Sigmoid colon (tissue), 7 donors: ENCODE measurements around the gene MRTFA. TPM values are rescaled to one million over a fixed set of nuclear protein-coding genes. Genes with fewer than 3 reads are reported as not detected.
A peak's percentile ranks its signal among the peaks of the same experiment; 100 is the strongest.
"Not testable (repeated sequence)": the region's sequence is repeated elsewhere in the genome, so short reads cannot be mapped to it uniquely, and the experiment has no call there.

Experiments used
- DNase-seq: peaks from one replicate; pipeline ENCODE4 v3.0.0-alpha.2; 2019
- H3K27ac ChIP-seq, 4 donors: fragments of 200-600 bp; sonication (generic); one replicate each; pipeline ENCODE4 v1.5.1; 2016 to 2019; ENCODE audit warnings: mild to moderate bottlenecking in 1 of 4
- H3K27me3 ChIP-seq, 3 donors: fragments of 200-600 bp; sonication (generic); one replicate each; pipeline ENCODE4 v1.5.1; 2019; ENCODE audit warnings: mild to moderate bottlenecking in 1 of 3
- H3K36me3 ChIP-seq, 4 donors: fragments of 200-600 bp; sonication (generic); one replicate each; pipeline ENCODE4 v1.5.1; 2016 to 2019
- H3K4me1 ChIP-seq, 4 donors: fragments of 200-600 bp; sonication (generic); one replicate each; pipeline ENCODE4 v1.5.1; 2017 to 2019
- H3K4me3 ChIP-seq, 4 donors: fragments of 200-600 bp; sonication (generic); one replicate each; pipeline ENCODE4 v1.5.1; 2017 to 2019; ENCODE audit warnings: mild to moderate bottlenecking in 2 of 4, moderate library complexity in 1 of 4
- H3K9me3 ChIP-seq, 4 donors: fragments of 200-600 bp in 3 of 4; sonication (generic) in 3 of 4; one replicate each; pipeline versions ENCODE4 v1.5.1 to v1.6.1; 2013 to 2019
- EP300 ChIP-seq, 4 donors: sonication (generic); formaldehyde crosslinking; IDR thresholded peaks; one replicate each; pipeline ENCODE4 v1.6.1; 2017; ENCODE audit warnings: antibody characterized with exemption in 4 of 4
- POLR2A ChIP-seq, 2 donors: fragments of 450-650 bp; IDR thresholded peaks; one replicate each; pipeline ENCODE4 v1.6.1; 2016; ENCODE audit warnings: antibody characterized with exemption in 2 of 2, mild to moderate bottlenecking in 2 of 2, moderate library complexity in 2 of 2
- POLR2AphosphoS5 ChIP-seq, 4 donors: sonication (generic); formaldehyde crosslinking; IDR thresholded peaks; one replicate each; pipeline ENCODE4 v1.6.1; 2017; ENCODE audit warnings: antibody characterized with exemption in 4 of 4
- WGBS, 2 donors: extraction: QIAGEN DNeasy Blood & Tissue Kit; methylation state at CpG; one replicate each; pipeline ENCODE4 v1.1.7; 2013; 5-methylcytosine and 5-hydroxymethylcytosine counted together
- intact Hi-C: fragments of 100-400 bp; cut with DNase I; formaldehyde crosslinking; loops from one replicate; pipeline ENCODE4 v1.15.1; 2023
- polyA plus RNA-seq, 3 donors: library from polyadenylated mRNA; stranded (reverse); fragments of 200-250 nt; gene quantifications; one replicate each; pipeline ENCODE4 v1.2.3, GENCODE V29; 2013
- total RNA-seq, 4 donors: library from RNA; depleted of rRNA; stranded (reverse); fragments of >200 nt; gene quantifications; one replicate each; pipeline ENCODE4 v1.1.0, GENCODE V29; 2016
- TF ChIP-seq, protein P1 (sequence below), 4 experiments: fragments of 450-650 bp in 3 of 4; fragments of 200-600 bp in 1 of 4; IDR thresholded peaks; one replicate each; pipeline ENCODE4 v1.5.1; 2016 to 2019; ENCODE audit warnings: antibody characterized with exemption in 4 of 4, mild to moderate bottlenecking in 3 of 4, moderate library complexity in 2 of 4
- donor health status: healthy with polysubstance abuse.
- donor health status: Bipolar disorder and iron deficiency.
- donor health status: healthy.

MRTFA gene
- total and polyA plus RNA-seq, 7 donors: 10.8 to 104 (median 29.2) TPM

GRCh38 chr22:40659166-40659565 lies 22.6 kb upstream of the MRTFA start:
- no peak for DNase-seq
- no peak for TF ChIP-seq POLR2A (IDR thresholded peaks at IDR 0.05)
- TF ChIP-seq, protein P1, sequence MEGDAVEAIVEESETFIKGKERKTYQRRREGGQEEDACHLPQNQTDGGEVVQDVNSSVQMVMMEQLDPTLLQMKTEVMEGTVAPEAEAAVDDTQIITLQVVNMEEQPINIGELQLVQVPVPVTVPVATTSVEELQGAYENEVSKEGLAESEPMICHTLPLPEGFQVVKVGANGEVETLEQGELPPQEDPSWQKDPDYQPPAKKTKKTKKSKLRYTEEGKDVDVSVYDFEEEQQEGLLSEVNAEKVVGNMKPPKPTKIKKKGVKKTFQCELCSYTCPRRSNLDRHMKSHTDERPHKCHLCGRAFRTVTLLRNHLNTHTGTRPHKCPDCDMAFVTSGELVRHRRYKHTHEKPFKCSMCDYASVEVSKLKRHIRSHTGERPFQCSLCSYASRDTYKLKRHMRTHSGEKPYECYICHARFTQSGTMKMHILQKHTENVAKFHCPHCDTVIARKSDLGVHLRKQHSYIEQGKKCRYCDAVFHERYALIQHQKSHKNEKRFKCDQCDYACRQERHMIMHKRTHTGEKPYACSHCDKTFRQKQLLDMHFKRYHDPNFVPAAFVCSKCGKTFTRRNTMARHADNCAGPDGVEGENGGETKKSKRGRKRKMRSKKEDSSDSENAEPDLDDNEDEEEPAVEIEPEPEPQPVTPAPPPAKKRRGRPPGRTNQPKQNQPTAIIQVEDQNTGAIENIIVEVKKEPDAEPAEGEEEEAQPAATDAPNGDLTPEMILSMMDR (IDR thresholded peaks at IDR 0.05): no peak
- TF ChIP-seq EP300 (IDR thresholded peaks at IDR 0.05): no peak
- TF ChIP-seq POLR2AphosphoS5 (IDR thresholded peaks at IDR 0.05): no peak
- Histone ChIP-seq H3K4me1 (peaks cover 0 to 12% (median 11%) of the 10 kb centered on the region in 4 donors), H3K27me3 (no peaks in the 10 kb centered on the region), H3K27ac (no peak overlapping the region), H3K4me3 (no peak overlapping the region), H3K36me3 (no peaks in the 10 kb centered on the region), H3K9me3 (no peaks in the 10 kb centered on the region)
- intact Hi-C loops: no loop called here
- WGBS, 2 donors: 82 to 90% methylated on average over 6 of the region's 6 CpGs

- WGBS, 2 donors: 89 to 93% methylated on average over 10 of the region's 10 CpGs
- peaks cover 0 to 31% (median 28%) of the 10 kb centered on the region in 4 donors for H3K4me1 ChIP-seq
- H3K27me3 ChIP-seq, H3K27ac ChIP-seq, DNase-seq, intact Hi-C loops, H3K4me3 ChIP-seq, H3K9me3 ChIP-seq, H3K36me3 ChIP-seq: not testable (repeated sequence)
Measured at GRCh38 chr22:40656651-40657050, 20.1 kb upstream of the MRTFA start.

- DNase-seq, H3K4me3 ChIP-seq, intact Hi-C loops, H3K27me3 ChIP-seq, H3K9me3 ChIP-seq, H3K36me3 ChIP-seq: not testable (repeated sequence)
- Histone ChIP-seq H3K4me1 (peaks cover 0 to 37% (median 33%) of the 10 kb centered on the region in 4 donors), H3K27ac (peak overlapping the region in 1 of 4 donors; percentile 97)
- 87 to 91% methylated on average over 3 of the region's 3 CpGs for WGBS, 2 donors
Measured at GRCh38 chr22:40655941-40656340, 19.4 kb upstream of the MRTFA start.

DNA sequence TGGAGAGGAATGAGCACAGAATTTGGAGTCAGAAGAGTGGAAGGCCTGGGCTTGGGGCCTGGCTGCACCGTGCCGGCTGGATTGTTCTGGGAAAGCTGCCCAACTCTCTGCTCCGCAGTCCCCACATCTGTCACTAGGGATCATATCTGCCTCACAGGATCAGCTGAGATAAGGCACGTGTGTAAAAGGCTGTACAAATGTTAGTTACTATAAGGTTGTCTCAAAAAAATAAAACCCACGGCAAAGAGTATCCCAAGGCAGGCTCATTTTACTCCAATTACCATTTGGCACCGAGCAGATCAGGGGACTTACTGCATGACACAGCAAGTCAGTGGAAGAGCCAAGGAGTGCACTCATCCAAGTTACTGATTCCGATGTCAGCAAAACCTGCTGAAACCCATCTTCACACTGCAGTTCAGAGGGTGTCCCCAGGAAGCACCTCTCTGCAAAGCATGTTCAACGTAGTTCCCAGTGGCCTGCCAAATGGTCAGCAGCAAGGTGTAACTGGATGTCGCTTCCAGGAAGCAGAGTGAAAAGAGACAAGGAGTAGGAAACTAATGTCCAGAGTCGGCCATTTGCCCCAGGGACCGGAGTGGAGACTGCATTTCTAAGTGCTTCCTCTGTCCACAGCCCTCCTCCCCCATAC lies 18.1 kb upstream of the MRTFA start:
- intact Hi-C loops: no loop called here
- DNase-seq: peak; percentile 76
- Histone ChIP-seq H3K9me3 (no peaks in the 10 kb centered on the region), H3K27me3 (no peaks in the 10 kb centered on the region), H3K36me3 (no peaks in the 10 kb centered on the region), H3K27ac (peak overlapping the region; percentile 75 to 97 (median 92)), H3K4me3 (no peak overlapping the region), H3K4me1 (peaks cover 0 to 38% (median 33%) of the 10 kb centered on the region in 4 donors)
- 43 to 64% methylated on average over 11 of the region's 11 CpGs for WGBS, 2 donors
- TF ChIP-seq POLR2AphosphoS5 (IDR thresholded peaks at IDR 0.05): peak in 3 of 4 donors; percentile 11 to 50 (median 15)
- TF ChIP-seq, protein P1 (IDR thresholded peaks at IDR 0.05): peak in 1 of 4 experiments; percentile 18
- TF ChIP-seq POLR2A (IDR thresholded peaks at IDR 0.05): no peak

DNA sequence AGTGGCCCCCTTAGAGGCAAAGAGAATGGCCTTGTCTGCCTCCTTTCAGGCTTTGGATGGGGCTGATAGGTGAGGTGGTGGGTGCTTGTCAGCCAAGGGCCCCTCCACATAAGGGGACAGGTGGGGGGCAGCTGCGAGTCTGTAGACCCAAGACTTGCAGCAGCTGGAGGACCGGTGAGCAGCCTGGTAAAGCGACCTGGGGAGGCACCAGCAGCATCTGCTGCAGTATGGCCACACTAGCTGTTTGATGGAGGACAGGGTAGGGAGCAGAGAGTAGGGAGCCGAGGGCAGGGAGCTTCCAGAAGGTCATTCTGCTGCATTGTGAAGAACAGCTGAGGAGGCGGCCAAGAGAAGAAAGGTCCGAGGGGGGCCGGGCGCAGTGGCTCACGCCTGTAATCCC lies 16.8 kb upstream of the MRTFA start:
- peak overlapping the region; percentile 89 to 97 (median 96) for H3K27ac ChIP-seq
- no peaks in the 10 kb centered on the region for H3K27me3 ChIP-seq
- H3K9me3 ChIP-seq: no peaks in the 10 kb centered on the region
- peaks cover 0 to 38% (median 33%) of the 10 kb centered on the region in 4 donors for H3K4me1 ChIP-seq
- no peak for DNase-seq
- TF ChIP-seq POLR2A (IDR thresholded peaks at IDR 0.05) (no peak), EP300 (IDR thresholded peaks at IDR 0.05) (no peak)
- TF ChIP-seq, protein P1 (IDR thresholded peaks at IDR 0.05): no peak
- WGBS, 2 donors: 93 to 95% methylated on average over 9 of the region's 9 CpGs
- H3K36me3 ChIP-seq: no peaks in the 10 kb centered on the region
- intact Hi-C loops: loop anchor here (2.0 kb wide), 1 partner anchor 377 kb away; no protein-coding TSS in a partner anchor
- no peak overlapping the region for H3K4me3 ChIP-seq
